ENCODE measurements around the gene EOGT. TPM values are rescaled to one million over a fixed set of nuclear protein-coding genes. Genes with fewer than 3 reads are reported as not detected.

The EOGT gene
- total RNA-seq, 4 donors from 2014 or later: 11.4 to 38.0 (median 17.8) TPM

DNA sequence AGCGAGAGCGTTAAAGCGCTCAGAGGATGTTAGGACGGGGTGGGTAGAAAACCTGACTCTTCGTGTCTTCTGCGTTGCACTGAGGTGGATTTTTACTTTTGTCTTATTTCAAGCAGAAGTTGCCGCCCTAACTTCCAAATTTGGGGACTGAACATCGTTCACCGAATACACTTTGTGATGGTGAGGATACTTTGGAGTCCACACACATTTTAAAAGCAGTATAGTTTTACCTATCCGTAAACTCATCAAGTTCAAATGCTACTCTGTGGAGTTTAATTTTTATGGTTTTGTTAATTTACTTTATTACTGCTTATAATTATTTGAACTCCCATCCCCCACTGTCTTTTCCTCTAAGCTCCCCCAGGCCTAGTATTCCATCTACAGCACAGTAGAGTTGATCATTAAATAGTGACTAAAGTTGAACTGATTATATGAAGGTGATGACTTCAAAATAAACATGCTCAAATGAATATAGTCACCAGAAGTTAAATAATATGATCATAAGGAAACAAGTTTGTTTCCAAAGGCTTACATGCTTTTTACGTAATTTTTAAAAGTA lies 617 bp upstream of the EOGT start:
- H3K4me1 ChIP-seq: peaks cover 0 to 11% (median 0%) of the 10 kb centered on the region in 4 donors
- H3K36me3 ChIP-seq: peaks cover 0 to 18% (median 0%) of the 10 kb centered on the region in 3 donors
- H3K27me3 ChIP-seq: no peaks in the 10 kb centered on the region
- H3K9me3 ChIP-seq: no peaks in the 10 kb centered on the region
- H3K4me3 ChIP-seq: peak overlapping the region; percentile 73 to 98 (median 92)
- TF ChIP-seq, protein P1, sequence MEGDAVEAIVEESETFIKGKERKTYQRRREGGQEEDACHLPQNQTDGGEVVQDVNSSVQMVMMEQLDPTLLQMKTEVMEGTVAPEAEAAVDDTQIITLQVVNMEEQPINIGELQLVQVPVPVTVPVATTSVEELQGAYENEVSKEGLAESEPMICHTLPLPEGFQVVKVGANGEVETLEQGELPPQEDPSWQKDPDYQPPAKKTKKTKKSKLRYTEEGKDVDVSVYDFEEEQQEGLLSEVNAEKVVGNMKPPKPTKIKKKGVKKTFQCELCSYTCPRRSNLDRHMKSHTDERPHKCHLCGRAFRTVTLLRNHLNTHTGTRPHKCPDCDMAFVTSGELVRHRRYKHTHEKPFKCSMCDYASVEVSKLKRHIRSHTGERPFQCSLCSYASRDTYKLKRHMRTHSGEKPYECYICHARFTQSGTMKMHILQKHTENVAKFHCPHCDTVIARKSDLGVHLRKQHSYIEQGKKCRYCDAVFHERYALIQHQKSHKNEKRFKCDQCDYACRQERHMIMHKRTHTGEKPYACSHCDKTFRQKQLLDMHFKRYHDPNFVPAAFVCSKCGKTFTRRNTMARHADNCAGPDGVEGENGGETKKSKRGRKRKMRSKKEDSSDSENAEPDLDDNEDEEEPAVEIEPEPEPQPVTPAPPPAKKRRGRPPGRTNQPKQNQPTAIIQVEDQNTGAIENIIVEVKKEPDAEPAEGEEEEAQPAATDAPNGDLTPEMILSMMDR (IDR thresholded peaks at IDR 0.05): no peak
- no peak for TF ChIP-seq POLR2A (IDR thresholded peaks at IDR 0.05)
- H3K27ac ChIP-seq: peak overlapping the region; percentile 90 to 96 (median 95)
- DNase-seq: no peak

GRCh38 chr3:69012800-69013252 lies 658 bp downstream of the EOGT start:
- TF ChIP-seq, protein P1 (IDR thresholded peaks at IDR 0.05): peak in 3 of 6 experiments; percentile 6 to 25 (median 12)
- TF ChIP-seq POLR2A (IDR thresholded peaks at IDR 0.05): no peak
- Histone ChIP-seq H3K36me3 (peaks cover 0 to 19% (median 0%) of the 10 kb centered on the region in 3 donors), H3K27me3 (no peaks in the 10 kb centered on the region), H3K4me1 (peaks cover 0 to 11% (median 0%) of the 10 kb centered on the region in 4 donors), H3K9me3 (no peaks in the 10 kb centered on the region), H3K27ac (peak overlapping the region; percentile 90 to 96 (median 95)), H3K4me3 (peak overlapping the region; percentile 73 to 98 (median 92))
- peak in 2 of 3 donors; percentile 36 to 70 for DNase-seq

GRCh38 chr3:69012100-69012799 lies 1.2 kb downstream of the EOGT start:
- Histone ChIP-seq H3K4me1 (peaks cover 0 to 11% (median 0%) of the 10 kb centered on the region in 4 donors), H3K9me3 (no peaks in the 10 kb centered on the region), H3K27ac (peak overlapping the region; percentile 90 to 96 (median 95)), H3K27me3 (no peaks in the 10 kb centered on the region), H3K36me3 (peaks cover 0 to 21% (median 0%) of the 10 kb centered on the region in 3 donors), H3K4me3 (peak overlapping the region; percentile 73 to 98 (median 92))
- DNase-seq: no peak
- TF ChIP-seq, protein P1 (IDR thresholded peaks at IDR 0.05): no peak
- TF ChIP-seq POLR2A (IDR thresholded peaks at IDR 0.05): no peak

GRCh38 chr3:69011096-69011730 lies 2.3 kb downstream of the EOGT start:
- H3K27ac ChIP-seq: no peak overlapping the region
- no peak for TF ChIP-seq POLR2A (IDR thresholded peaks at IDR 0.05)
- TF ChIP-seq, protein P1 (IDR thresholded peaks at IDR 0.05): no peak
- no peak overlapping the region for H3K4me3 ChIP-seq
- H3K27me3 ChIP-seq: no peaks in the 10 kb centered on the region
- no peak for DNase-seq
- H3K4me1 ChIP-seq: peaks cover 0 to 11% (median 0%) of the 10 kb centered on the region in 4 donors
- H3K36me3 ChIP-seq: peaks cover 0 to 32% (median 0%) of the 10 kb centered on the region in 3 donors
- no peaks in the 10 kb centered on the region for H3K9me3 ChIP-seq

- Histone ChIP-seq H3K4me1 (peaks cover 0 to 9% (median 0%) of the 10 kb centered on the region in 4 donors), H3K4me3 (no peak overlapping the region), H3K27ac (no peak overlapping the region), H3K27me3 (no peaks in the 10 kb centered on the region), H3K36me3 (peaks cover 0 to 40% (median 0%) of the 10 kb centered on the region in 3 donors), H3K9me3 (no peaks in the 10 kb centered on the region)
- DNase-seq: no peak
- TF ChIP-seq POLR2A (IDR thresholded peaks at IDR 0.05): no peak
These were observed 3.7 kb downstream of the EOGT start for GRCh38 chr3:69009559-69010410.

All from Peyer's patch (tissue), 4 donors.